SK-N-MC (cell line): Measurements from ENCODE around the gene IMP3.

Experiments used
- EZH2 ChIP-seq: fragments of 200-600 bp; sonication (generic); IDR thresholded peaks from one replicate; pipeline ENCODE4 v1.6.1; 2017; ENCODE audit warnings: antibody characterized with exemption
- POLR2AphosphoS5 ChIP-seq: IDR thresholded peaks from 2 replicates; pipeline ENCODE4 v1.6.1; 2012; ENCODE audit warnings: mild to moderate bottlenecking, low read depth, low read length, borderline replicate concordance

GRCh38 chr15:75590239-75590638 lies 49.8 kb downstream of the IMP3 start:
- TF ChIP-seq POLR2AphosphoS5: no peak
- TF ChIP-seq EZH2: no peak
